Left ventricle myocardium inferior (tissue), 1 donor: ENCODE data around the gene PNLIPRP2. TPM values are rescaled to one million over a fixed set of nuclear protein-coding genes. Genes with fewer than 3 reads are reported as not detected.

Experiments used
- DNase-seq: peaks from one replicate; pipeline ENCODE4 v3.0.0-alpha.2; 2020
- H3K27ac ChIP-seq: fragments of 200-600 bp; replicated peaks from 2 replicates; pipeline ENCODE4 v1.8.0; 2021
- H3K27me3 ChIP-seq: fragments of 200-600 bp; 2 replicates; pipeline ENCODE4 v1.8.0; 2021; ENCODE audit warnings: low read depth
- H3K36me3 ChIP-seq: fragments of 200-600 bp; 2 replicates; pipeline ENCODE4 v1.8.0; 2021
- H3K4me1 ChIP-seq: fragments of 200-600 bp; 2 replicates; pipeline ENCODE4 v1.8.0; 2021
- H3K4me3 ChIP-seq: fragments of 200-600 bp; 2 replicates; pipeline ENCODE4 v1.8.0; 2021; ENCODE audit warnings: mild to moderate bottlenecking, moderate library complexity
- H3K9me3 ChIP-seq: fragments of 200-600 bp; replicated peaks from 2 replicates; pipeline ENCODE4 v1.8.0; 2021
- intact Hi-C: fragments of 100-400 bp; cut with micrococcal nuclease; formaldehyde crosslinking; loops from one replicate; pipeline ENCODE4 v1.11.0; 2022
- total RNA-seq: library from RNA; stranded (reverse); fragmentation: NEBNext Ultra II Directional; extraction: Animal tissue kit (Norgen Biotek cat#: 25700); gene quantifications from one replicate; pipeline ENCODE4 v1.2.1, GENCODE V29; 2021
- TF ChIP-seq, protein P1 (sequence below): fragments of 200-600 bp; IDR thresholded peaks from 2 replicates; pipeline ENCODE4 v1.8.0; 2021; ENCODE audit warnings: antibody characterized with exemption, mild to moderate bottlenecking, borderline replicate concordance
- donor health status: DM: no; HTN: yes; CAD: no; lungs with severe emphysema.

PNLIPRP2 gene
- total RNA-seq, 1 donor from 2014 or later: not detected

DNA sequence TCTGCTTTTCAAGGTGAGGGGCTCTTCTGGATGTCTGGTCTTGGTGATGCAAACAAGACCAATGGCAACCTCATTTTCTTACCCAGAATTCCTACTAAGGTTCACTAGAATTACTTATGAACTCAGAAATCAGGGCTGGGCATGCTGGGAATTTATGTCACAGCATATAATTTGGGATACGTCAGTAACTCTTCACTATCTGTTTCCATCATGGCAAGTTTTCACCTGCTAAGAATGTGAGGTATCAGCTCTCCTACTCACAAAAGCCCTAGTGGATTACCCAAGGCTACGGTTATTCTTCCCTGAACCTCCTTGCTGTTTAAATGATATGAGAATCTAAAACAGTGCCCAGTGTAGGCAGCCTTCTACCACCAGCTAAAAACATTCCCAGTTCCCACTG lies 53.1 kb downstream of the PNLIPRP2 start:
- Histone ChIP-seq H3K9me3 (no peaks in the 10 kb centered on the region), H3K4me3 (no peak overlapping the region), H3K27ac (no peak overlapping the region), H3K27me3 (peaks cover 20% of the 10 kb centered on the region), H3K4me1 (peaks cover 4% of the 10 kb centered on the region), H3K36me3 (peaks cover 26% of the 10 kb centered on the region)
- no peak for DNase-seq
- intact Hi-C loops: no loop called here
- TF ChIP-seq, protein P1, sequence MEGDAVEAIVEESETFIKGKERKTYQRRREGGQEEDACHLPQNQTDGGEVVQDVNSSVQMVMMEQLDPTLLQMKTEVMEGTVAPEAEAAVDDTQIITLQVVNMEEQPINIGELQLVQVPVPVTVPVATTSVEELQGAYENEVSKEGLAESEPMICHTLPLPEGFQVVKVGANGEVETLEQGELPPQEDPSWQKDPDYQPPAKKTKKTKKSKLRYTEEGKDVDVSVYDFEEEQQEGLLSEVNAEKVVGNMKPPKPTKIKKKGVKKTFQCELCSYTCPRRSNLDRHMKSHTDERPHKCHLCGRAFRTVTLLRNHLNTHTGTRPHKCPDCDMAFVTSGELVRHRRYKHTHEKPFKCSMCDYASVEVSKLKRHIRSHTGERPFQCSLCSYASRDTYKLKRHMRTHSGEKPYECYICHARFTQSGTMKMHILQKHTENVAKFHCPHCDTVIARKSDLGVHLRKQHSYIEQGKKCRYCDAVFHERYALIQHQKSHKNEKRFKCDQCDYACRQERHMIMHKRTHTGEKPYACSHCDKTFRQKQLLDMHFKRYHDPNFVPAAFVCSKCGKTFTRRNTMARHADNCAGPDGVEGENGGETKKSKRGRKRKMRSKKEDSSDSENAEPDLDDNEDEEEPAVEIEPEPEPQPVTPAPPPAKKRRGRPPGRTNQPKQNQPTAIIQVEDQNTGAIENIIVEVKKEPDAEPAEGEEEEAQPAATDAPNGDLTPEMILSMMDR: no peak

DNA sequence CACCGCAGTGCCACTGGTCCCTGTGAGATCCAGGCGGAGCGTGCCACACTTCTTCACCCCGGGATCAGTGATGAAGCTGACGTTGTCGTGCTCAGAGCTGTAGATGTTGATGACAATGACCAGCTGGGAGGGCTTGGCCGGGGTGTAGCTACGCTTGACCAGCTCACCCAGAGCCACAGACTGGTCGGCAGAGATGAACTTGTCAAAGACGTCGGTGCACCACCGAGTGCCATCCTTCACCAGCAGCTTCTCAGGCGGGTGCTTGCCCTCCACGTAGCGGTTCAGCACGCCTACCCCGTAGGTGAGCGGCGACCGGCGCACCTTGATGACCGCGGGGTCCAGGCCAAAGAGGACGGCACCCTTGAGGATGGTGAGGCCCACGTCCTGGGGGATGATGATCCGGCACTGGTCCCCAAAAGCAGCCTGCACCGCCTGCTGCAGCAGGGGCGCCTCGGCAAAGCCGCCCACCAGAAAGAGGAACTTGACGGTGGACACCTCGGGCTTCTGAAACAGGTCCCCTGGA lies 54.2 kb downstream of the PNLIPRP2 start:
- Histone ChIP-seq H3K27ac (no peak overlapping the region), H3K36me3 (peaks cover 32% of the 10 kb centered on the region), H3K4me1 (no peaks in the 10 kb centered on the region), H3K27me3 (peaks cover 10% of the 10 kb centered on the region), H3K4me3 (no peak overlapping the region), H3K9me3 (no peaks in the 10 kb centered on the region)
- TF ChIP-seq, protein P1: no peak
- intact Hi-C loops: no loop called here
- DNase-seq: no peak

DNA sequence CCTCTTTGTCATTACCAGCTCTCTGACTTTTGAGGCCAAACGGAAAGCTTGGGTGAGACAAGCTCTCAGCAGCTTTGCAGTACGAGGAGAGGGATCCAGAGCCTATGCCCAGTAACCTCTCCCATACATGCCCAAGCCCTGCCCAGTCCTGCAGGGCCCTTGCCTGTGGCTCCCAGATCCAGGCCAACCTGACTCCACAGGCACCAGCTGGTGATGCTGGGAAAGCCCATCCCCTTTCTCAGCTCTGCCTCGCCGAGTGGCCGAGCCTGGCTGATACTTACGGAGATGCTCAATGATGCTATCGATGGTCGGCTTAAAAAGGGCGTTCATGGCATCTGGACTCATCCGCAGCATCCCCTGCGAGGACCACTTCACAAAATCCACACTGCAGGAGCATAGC lies 55.4 kb downstream of the PNLIPRP2 start:
- H3K27me3 ChIP-seq: no peaks in the 10 kb centered on the region
- intact Hi-C loops: no loop called here
- H3K27ac ChIP-seq: no peak overlapping the region
- no peaks in the 10 kb centered on the region for H3K9me3 ChIP-seq
- DNase-seq: no peak
- H3K4me3 ChIP-seq: no peak overlapping the region
- H3K4me1 ChIP-seq: no peaks in the 10 kb centered on the region
- TF ChIP-seq, protein P1: no peak
- peaks cover 35% of the 10 kb centered on the region for H3K36me3 ChIP-seq

DNA sequence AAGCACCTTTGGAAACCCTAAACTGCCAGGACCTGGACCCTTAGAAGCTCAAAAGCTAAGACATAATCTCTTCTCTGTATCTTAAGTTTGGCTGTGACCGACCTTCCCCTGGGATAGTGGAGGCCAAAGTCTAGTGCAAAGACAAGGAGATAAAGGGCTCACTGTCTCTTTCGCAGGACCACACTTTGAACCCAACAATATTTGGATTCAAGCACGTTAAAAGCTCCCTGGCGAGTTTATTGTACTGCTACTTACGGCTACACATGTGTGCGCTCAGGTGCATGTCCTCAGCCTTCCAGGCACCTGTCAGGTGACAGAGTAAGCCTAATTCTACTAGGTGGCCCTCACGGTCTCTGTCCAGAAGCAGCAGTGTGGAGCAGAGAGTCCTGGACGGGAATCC lies 55.9 kb downstream of the PNLIPRP2 start:
- TF ChIP-seq, protein P1: no peak

DNA sequence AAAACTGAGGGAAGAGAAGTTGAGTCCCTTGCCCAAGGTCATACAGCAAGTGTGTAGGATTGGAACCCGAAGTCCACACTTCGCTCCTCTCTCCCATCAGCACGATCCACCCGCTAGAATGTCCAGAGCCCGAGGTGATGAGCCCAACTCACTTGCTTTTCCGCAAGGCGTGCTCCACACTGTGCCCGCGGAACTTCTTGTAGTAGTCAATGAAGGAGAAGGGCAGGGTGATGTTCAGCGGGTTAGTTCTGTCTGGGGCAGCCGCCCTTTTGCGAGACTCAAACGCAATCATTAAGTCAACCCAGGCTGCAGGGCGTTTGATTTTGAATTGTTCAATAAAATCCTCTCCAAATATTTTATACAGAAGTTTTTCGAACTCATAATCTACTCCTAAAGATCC lies 58.6 kb downstream of the PNLIPRP2 start:
- TF ChIP-seq, protein P1: no peak
- intact Hi-C loops: no loop called here
- H3K36me3 ChIP-seq: peaks cover 27% of the 10 kb centered on the region

More for the DNA sequence above, 55.9 kb downstream of the PNLIPRP2 start:
- no peaks in the 10 kb centered on the region for H3K27me3 ChIP-seq
- no peaks in the 10 kb centered on the region for H3K4me1 ChIP-seq
- H3K4me3 ChIP-seq: no peak overlapping the region
- intact Hi-C loops: no loop called here
- DNase-seq: no peak
- H3K9me3 ChIP-seq: no peaks in the 10 kb centered on the region
- no peak overlapping the region for H3K27ac ChIP-seq
- peaks cover 38% of the 10 kb centered on the region for H3K36me3 ChIP-seq

DNA sequence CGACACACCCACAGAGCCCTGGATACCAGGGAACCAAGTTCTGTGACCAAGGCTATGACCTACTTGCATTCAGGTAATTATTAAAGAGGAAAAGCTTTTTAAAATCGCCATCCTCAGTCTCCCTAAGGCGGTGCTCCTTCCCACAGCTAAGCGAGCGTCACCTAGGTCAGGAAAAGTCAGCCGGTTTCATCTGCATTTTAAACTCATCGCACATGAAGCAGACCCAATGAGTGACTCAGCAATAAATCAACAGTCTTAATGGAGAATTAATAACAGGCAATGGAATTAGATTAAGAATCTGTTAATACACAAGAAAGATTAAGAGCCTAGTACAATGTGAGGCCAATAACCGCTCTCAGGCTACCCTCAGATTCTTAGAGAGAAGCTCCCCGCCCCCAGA lies 62.4 kb downstream of the PNLIPRP2 start:
- no peaks in the 10 kb centered on the region for H3K27me3 ChIP-seq
- peaks cover 20% of the 10 kb centered on the region for H3K4me1 ChIP-seq
- H3K36me3 ChIP-seq: peaks cover 22% of the 10 kb centered on the region
- no peak overlapping the region for H3K27ac ChIP-seq
- no peaks in the 10 kb centered on the region for H3K9me3 ChIP-seq
- TF ChIP-seq, protein P1: no peak
- intact Hi-C loops: loop anchor here (5.0 to 10.0 kb wide), 2 partner anchors 104 to 492 kb away; no protein-coding TSS in a partner anchor
- DNase-seq: no peak
- no peak overlapping the region for H3K4me3 ChIP-seq

More for the DNA sequence above, 58.6 kb downstream of the PNLIPRP2 start:
- H3K27me3 ChIP-seq: no peaks in the 10 kb centered on the region
- H3K4me3 ChIP-seq: no peak overlapping the region
- H3K9me3 ChIP-seq: no peaks in the 10 kb centered on the region
- H3K27ac ChIP-seq: no peak overlapping the region
- no peak for DNase-seq
- peaks cover 6% of the 10 kb centered on the region for H3K4me1 ChIP-seq
